Cortex of kidney (tissue), 1 donor: ENCODE results near the gene POGZ.

ENCODE experiments used
- DNase-seq: peaks from one replicate; lab custom pipeline; 2025; lab: John Stamatoyannopoulos, UW

Gene POGZ, protein sequence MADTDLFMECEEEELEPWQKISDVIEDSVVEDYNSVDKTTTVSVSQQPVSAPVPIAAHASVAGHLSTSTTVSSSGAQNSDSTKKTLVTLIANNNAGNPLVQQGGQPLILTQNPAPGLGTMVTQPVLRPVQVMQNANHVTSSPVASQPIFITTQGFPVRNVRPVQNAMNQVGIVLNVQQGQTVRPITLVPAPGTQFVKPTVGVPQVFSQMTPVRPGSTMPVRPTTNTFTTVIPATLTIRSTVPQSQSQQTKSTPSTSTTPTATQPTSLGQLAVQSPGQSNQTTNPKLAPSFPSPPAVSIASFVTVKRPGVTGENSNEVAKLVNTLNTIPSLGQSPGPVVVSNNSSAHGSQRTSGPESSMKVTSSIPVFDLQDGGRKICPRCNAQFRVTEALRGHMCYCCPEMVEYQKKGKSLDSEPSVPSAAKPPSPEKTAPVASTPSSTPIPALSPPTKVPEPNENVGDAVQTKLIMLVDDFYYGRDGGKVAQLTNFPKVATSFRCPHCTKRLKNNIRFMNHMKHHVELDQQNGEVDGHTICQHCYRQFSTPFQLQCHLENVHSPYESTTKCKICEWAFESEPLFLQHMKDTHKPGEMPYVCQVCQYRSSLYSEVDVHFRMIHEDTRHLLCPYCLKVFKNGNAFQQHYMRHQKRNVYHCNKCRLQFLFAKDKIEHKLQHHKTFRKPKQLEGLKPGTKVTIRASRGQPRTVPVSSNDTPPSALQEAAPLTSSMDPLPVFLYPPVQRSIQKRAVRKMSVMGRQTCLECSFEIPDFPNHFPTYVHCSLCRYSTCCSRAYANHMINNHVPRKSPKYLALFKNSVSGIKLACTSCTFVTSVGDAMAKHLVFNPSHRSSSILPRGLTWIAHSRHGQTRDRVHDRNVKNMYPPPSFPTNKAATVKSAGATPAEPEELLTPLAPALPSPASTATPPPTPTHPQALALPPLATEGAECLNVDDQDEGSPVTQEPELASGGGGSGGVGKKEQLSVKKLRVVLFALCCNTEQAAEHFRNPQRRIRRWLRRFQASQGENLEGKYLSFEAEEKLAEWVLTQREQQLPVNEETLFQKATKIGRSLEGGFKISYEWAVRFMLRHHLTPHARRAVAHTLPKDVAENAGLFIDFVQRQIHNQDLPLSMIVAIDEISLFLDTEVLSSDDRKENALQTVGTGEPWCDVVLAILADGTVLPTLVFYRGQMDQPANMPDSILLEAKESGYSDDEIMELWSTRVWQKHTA (N-terminal part only)

GRCh38 chr1:151459331-151460046 lies at the start of gene POGZ:
Gene POGZ (minus strand): TSS chr1:151459494. CDS start chr1:151442204, 17,290 bp downstream.
- no peak for DNase-seq

GRCh38 chr1:151508833-151509232 lies 49.5 kb upstream of the POGZ start:
- DNase-seq, result no peak

DNA sequence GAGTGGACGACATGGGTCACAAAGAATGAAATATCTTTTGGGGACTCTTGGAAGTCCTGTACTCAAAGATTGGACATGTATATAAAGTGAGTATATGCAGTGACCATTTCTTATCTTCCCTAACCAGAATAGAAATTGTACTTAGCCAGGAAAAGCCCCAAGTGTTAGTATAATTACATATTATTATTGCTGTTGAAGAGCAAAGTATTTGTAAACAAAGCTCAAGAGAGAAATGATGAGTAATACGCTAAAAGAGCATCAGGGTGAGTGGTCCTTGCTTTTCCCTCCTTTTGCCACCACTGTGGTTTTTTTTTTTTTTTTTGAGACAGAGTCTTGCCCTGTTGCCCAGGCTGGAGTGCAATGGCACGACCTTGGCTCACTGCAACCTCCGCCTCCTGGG lies 45.5 kb upstream of the POGZ start:
- DNase-seq, result no peak

- DNase-seq, result no peak
Measured at GRCh38 chr1:151504252-151504651, 45.0 kb upstream of the POGZ start.

- no peak for DNase-seq
Measured at GRCh38 chr1:151502859-151503780, 43.8 kb upstream of the POGZ start.

- DNase-seq, result no peak
Measured at GRCh38 chr1:151502035-151502700, 42.9 kb upstream of the POGZ start.

DNA sequence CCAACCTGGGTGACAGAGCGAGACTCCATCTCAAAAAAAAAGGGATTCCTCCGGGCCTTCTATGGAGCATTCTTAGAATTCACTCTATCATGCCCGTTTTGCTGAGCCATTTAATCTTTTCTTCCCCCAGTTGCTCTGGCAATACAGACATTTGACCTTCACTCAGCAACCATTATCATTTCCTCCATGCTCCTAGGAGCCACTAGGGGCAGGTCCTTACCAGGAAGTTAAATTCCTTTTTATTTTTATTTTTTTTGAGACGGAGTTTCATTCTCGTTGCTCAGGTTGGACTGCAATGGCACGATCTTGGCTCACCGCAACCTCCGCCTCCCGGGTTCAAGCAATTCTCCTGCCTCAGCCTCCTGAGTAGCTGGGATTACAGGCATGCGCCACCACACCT lies 42.2 kb upstream of the POGZ start:
- no peak for DNase-seq

GRCh38 chr1:151499930-151500329 lies 40.6 kb upstream of the POGZ start:
- DNase-seq, result no peak

- DNase-seq, result no peak
Measured at GRCh38 chr1:151499365-151499764, 40.1 kb upstream of the POGZ start.

DNA sequence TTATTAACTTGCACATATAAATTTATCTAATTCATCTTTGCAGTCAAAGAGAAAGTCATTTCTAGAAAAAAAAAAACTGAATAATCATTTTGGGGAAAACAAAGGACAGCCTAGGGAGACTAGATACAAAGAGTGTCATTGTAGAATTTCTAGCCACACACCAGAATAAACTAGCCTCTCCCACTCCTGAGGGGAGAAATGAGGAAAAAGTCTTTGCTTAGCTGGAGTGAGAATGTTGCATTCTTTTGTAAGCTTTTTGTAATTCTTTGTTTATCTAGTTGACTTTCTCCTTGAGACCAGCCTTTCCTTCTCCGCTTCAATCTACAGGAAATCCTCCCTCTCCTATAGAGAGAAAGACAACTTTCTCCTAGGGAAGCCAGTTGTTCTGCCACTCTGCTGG lies 36.0 kb upstream of the POGZ start:
- no peak for DNase-seq

DNA sequence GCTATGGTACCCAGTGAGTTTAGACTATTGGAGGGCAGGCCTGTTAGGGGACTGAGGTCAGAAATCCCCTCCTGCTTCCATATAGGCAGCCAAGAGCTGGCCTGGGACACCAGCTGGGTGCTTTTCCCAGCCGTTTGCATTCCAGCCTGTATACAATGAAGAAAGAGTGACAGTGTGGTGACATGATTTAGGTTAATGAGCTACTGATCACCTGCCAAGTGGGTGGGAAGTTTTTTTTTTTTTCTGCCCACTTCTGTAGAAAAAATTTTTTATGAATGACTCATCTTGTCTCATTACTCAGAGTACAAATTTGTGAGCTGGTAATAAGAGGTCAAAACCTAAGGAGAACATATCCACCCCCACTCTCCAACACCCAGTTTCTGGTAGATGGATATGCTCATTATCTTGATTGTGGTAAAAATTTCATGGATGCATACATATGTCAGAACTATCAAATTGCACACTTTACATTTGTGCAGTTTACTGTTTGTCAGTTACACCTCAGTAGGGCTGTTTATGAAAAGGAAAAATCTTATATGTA lies 35.5 kb upstream of the POGZ start:
- DNase-seq, result no peak

DNA sequence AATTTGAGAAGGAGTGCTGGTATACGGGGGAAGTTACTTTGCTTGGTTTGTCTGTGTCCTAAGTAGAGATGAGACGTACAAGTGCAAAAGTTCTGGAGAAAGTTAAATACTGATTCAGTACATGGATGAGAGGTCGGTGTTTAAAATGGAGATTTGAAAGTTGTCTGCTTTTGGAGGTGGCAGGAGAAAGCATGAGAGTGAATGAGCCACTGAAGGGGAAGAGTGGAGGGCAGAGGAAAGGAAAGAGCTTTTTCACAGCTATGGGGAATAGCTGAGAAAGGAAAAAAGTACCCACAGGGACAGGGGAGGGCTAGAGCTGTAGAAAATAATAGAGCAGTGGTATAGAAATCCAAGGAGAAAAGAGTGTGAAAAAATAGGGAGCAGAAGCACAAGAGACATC lies 33.7 kb upstream of the POGZ start:
- no peak for DNase-seq

DNA sequence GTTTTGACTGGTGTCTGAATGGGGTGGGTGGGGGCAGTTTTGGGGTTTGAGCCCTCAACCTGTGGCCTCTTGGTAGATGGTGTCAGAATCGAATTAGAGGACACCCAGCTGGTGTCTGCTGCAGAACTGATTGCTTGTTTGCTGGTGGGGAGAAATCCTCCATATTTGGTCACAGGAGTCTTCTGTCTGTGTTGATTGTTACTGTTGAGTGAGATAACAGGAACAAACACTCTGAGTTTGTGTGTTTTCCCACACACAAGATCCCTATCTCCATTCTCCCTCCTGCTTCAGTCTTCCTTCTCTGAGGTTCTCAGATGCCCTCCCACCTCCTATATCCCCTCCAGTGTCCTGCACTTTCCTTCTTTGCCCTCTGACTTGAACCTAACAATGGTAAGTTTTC lies 32.8 kb upstream of the POGZ start:
- DNase-seq, result no peak

DNA sequence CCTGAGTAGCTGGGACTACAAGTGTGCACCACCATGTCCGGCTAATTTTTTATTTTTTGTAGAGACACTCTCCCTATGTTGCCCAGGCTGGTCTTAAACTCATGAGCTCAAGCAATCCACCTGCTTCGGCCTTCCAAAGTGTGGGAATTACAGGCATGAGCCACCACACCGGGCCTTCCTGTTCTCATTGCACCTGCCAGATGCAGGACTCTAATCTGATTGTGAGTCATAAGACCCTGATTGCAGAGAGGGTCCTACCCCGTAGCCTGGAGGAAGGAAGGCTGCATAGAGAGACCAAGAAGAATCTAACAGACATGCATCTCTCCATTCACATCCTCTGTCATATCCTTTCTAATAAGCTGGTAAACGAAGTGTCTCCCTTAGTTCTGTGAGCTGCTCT lies 32.3 kb upstream of the POGZ start:
- DNase-seq, result no peak

GRCh38 chr1:151486557-151486956 lies 27.3 kb upstream of the POGZ start:
- DNase-seq, result no peak

- DNase-seq, result no peak
Measured at GRCh38 chr1:151485685-151486255, 26.5 kb upstream of the POGZ start.

DNA sequence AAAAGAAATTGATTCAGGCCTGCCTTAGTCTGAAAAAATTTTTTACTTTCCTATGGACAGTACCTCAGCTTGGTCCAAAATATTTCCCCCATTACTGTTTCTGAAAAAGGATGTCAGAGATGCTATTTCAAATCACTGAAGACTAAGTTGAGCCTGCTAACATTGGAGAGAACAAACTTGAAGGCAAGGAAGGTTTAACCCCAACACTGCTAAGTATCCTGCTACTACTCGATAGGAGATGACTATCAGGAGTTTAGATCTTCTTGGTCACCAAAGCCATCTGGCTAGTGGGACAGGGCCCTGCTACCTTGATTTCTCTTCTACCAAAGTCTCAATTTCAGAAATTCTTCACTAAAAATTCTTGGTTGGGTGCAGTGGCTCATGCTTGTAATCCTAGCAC lies 22.7 kb upstream of the POGZ start:
- DNase-seq, result no peak

- no peak for DNase-seq
Measured at GRCh38 chr1:151479462-151479861, 20.2 kb upstream of the POGZ start.

GRCh38 chr1:151478923-151479322 lies 19.6 kb upstream of the POGZ start:
- DNase-seq, result no peak
